ENCODE data around the gene CCDC9B. TPM values are rescaled to one million over a fixed set of nuclear protein-coding genes. Genes with fewer than 3 reads are reported as not detected.

Gene CCDC9B
- total RNA-seq, 1 experiment from 2014 or later: 1.4 TPM

- TF ChIP-seq ERG (CRISPR knock-in tag; IDR thresholded peaks at IDR 0.05): no peak
- TF ChIP-seq E2F4 (CRISPR knock-in tag; IDR thresholded peaks at IDR 0.05; ENCODE audit: borderline replicate concordance, low read depth): no peak
- no peak for TF ChIP-seq TP53 (CRISPR knock-in tag; IDR thresholded peaks at IDR 0.05)
- no peak for TF ChIP-seq TEAD1 (CRISPR knock-in tag; IDR thresholded peaks at IDR 0.05)
- TF ChIP-seq MLX (CRISPR knock-in tag; IDR thresholded peaks at IDR 0.05): no peak
- TF ChIP-seq ZNF121 (CRISPR knock-in tag; IDR thresholded peaks at IDR 0.05): no peak
Measured at GRCh38 chr15:40336744-40337122, 4.0 kb downstream of the CCDC9B start (continued).

GRCh38 chr15:40335938-40336743 lies 4.6 kb downstream of the CCDC9B start:
- TF ChIP-seq FOXP1 (CRISPR knock-in tag; IDR thresholded peaks at IDR 0.05; ENCODE audit: borderline replicate concordance): no peak
- no peak for TF ChIP-seq AR (CRISPR knock-in tag; IDR thresholded peaks at IDR 0.05)
- no peak for TF ChIP-seq MLX (CRISPR knock-in tag; IDR thresholded peaks at IDR 0.05)
- no peak for TF ChIP-seq ZNF232 (CRISPR knock-in tag; IDR thresholded peaks at IDR 0.05)
- no peak for TF ChIP-seq ZNF396 (CRISPR knock-in tag; IDR thresholded peaks at IDR 0.05; ENCODE audit: borderline replicate concordance)
- no peak for TF ChIP-seq IRF2 (CRISPR knock-in tag; IDR thresholded peaks at IDR 0.05; ENCODE audit: borderline replicate concordance, low read depth)
- TF ChIP-seq CBFB (CRISPR knock-in tag; IDR thresholded peaks at IDR 0.05; ENCODE audit: low read depth): no peak
- TF ChIP-seq RORB (CRISPR knock-in tag; IDR thresholded peaks at IDR 0.05): no peak
- TF ChIP-seq RELA (CRISPR knock-in tag; IDR thresholded peaks at IDR 0.05; ENCODE audit: borderline replicate concordance): no peak
- no peak for TF ChIP-seq ARID4B (CRISPR knock-in tag; IDR thresholded peaks at IDR 0.05; ENCODE audit: borderline replicate concordance)
- TF ChIP-seq ZNF671 (CRISPR knock-in tag; IDR thresholded peaks at IDR 0.05): no peak
- no peak for TF ChIP-seq FOXJ3 (CRISPR knock-in tag; IDR thresholded peaks at IDR 0.05; ENCODE audit: borderline replicate concordance)
- TF ChIP-seq ZNF121 (CRISPR knock-in tag; IDR thresholded peaks at IDR 0.05): no peak
- TF ChIP-seq ZNF138 (CRISPR knock-in tag; conservative IDR thresholded peaks at IDR 0.05): no peak
- no peak for TF ChIP-seq HMGA2 (CRISPR knock-in tag; IDR thresholded peaks at IDR 0.05)
- Mint-ChIP-seq H3K4me1 (peaks cover 40% of the 10 kb centered on the region), H3K27me3 (ENCODE audit: low read depth) (peaks cover 5% of the 10 kb centered on the region), H3K9me3 (no peaks in the 10 kb centered on the region), H3K36me3 (no peaks in the 10 kb centered on the region), H3K27ac (no peak overlapping the region), H3K4me3 (no peak overlapping the region)
- ChIA-PET CTCF (interaction anchor here (0.8 to 9.6 kb wide), 35 partner anchors 8 to 558 kb away, joined by 3 to 264 read pairs (median 15); partner anchors contain the start of genes BAHD1, DISP2, INAFM2 and IVD), POLR2A (interaction anchor here (1.6 to 2.8 kb wide), 2 partner anchors 8 to 13 kb away, joined by 6 to 10 read pairs; partner anchors contain the start of gene INAFM2)
- no peak for ATAC-seq
- DNase-seq (ENCODE audit: low spot score): no peak

All from WTC11 (cell line).